ENCODE results near the gene PRAME.

GRCh38 chr22:22605074-22605404 is 46.0 kb upstream of the PRAME start:
- TF ChIP-seq CTCF (conservative IDR thresholded peaks at IDR 0.05; ENCODE audit: low read depth, low read length), result no peak
- no peak for TF ChIP-seq EZH2phosphoT487 (IDR thresholded peaks at IDR 0.05; ENCODE audit: borderline replicate concordance, low read length)
